ENCODE measurements around the gene HJV.

GRCh38 chr1:145979746-145980456 is 41.6 kb downstream of the HJV start:
- TF ChIP-seq CTCF (IDR thresholded peaks at IDR 0.05; ENCODE audit: insufficient read depth, low read depth, low read length), result no peak
- TF ChIP-seq EZH2 (IDR thresholded peaks at IDR 0.05; ENCODE audit: insufficient read depth, low read length), result no peak

Measured in astrocyte (in vitro differentiated cells and primary cell).